Body of pancreas (tissue), 4 donors: ENCODE results near the gene ZNF334. TPM values are rescaled to one million over a fixed set of nuclear protein-coding genes. Genes with fewer than 3 reads are reported as not detected.

Experiments
- ATAC-seq: fragments of 150-250 bp; one replicate; pipeline ENCODE4 v1.9.1; 2016
- DNase-seq, 4 donors: peaks; one replicate each; pipeline ENCODE4 v3.0.0-alpha.2; 2019
- H3K27ac ChIP-seq, 4 donors: fragments of 200-600 bp; sonication (generic); 1 replicate in 3 of 4; 2 replicates in 1 of 4; pipeline versions ENCODE4 v1.5.1 to v1.6.1; 2016 to 2019; ENCODE audit warnings: mild to moderate bottlenecking in 1 of 4, mixed read lengths in 1 of 4, moderate library complexity in 1 of 4
- H3K27me3 ChIP-seq, 2 donors: fragments of 200-600 bp; sonication (generic); one replicate each; pipeline ENCODE4 v1.6.0; 2016; ENCODE audit warnings: mild to moderate bottlenecking in 1 of 2
- H3K36me3 ChIP-seq, 2 donors: fragments of 200-600 bp; sonication (generic); replicated peaks in 1 of 2; 2 replicates each; pipeline ENCODE4 v1.5.1; 2016; ENCODE audit warnings: low read depth in 2 of 2; ENCODE audit not compliant: insufficient read depth in 1 of 2
- H3K4me1 ChIP-seq: fragments of 200-600 bp; sonication (generic); one replicate; pipeline ENCODE4 v1.6.0; 2016
- H3K4me3 ChIP-seq, 2 donors: fragments of 200-600 bp; sonication (generic); 1 replicate in 1 of 2; 2 replicates in 1 of 2; pipeline ENCODE4 v1.5.1; 2016 to 2019
- H3K9me3 ChIP-seq, 3 donors: fragments of 200-600 bp; sonication (generic); 1 replicate in 2 of 3; 2 replicates in 1 of 3; pipeline ENCODE4 v1.5.1; 2016
- CTCF ChIP-seq, 7 experiments: fragments of 450-650 bp in 4 of 7; fragments of 200-600 bp in 3 of 7; sonication (generic) in 3 of 7; IDR thresholded peaks; one replicate each; pipeline ENCODE4 v1.5.1; 2016 to 2019; ENCODE audit warnings: antibody characterized with exemption in 7 of 7
- POLR2A ChIP-seq, 3 donors: fragments of 450-650 bp; IDR thresholded peaks; one replicate each; pipeline ENCODE4 v1.6.1; 2016; ENCODE audit warnings: antibody characterized with exemption in 3 of 3, mild to moderate bottlenecking in 2 of 3
- WGBS, 2 donors: methylation state at CpG; one replicate each; pipeline ENCODE4 v1.1.5; 2017; 5-methylcytosine and 5-hydroxymethylcytosine counted together
- intact Hi-C: fragments of 100-400 bp; cut with DNase I; formaldehyde crosslinking; loops from one replicate; pipeline ENCODE4 v1.15.1; 2023
- total RNA-seq, 2 donors: library from RNA; depleted of rRNA; stranded (reverse); fragments of >200 nt; gene quantifications; one replicate each; pipeline ENCODE4 v1.1.0, GENCODE V29; 2016

The ZNF334 gene
- total RNA-seq, 2 donors from 2014 or later = 11.2 to 13.8 TPM

- intact Hi-C loops = no loop called here
- 75 to 85% methylated on average over 2 to 3 of the region's 3 CpGs for WGBS, 2 donors
- no peaks in the 10 kb centered on the region for H3K9me3 ChIP-seq
- H3K4me3 ChIP-seq = no peak overlapping the region
- no peak overlapping the region for H3K27ac ChIP-seq
- TF ChIP-seq POLR2A (IDR thresholded peaks at IDR 0.05) (no peak), CTCF (IDR thresholded peaks at IDR 0.05) (no peak)
- H3K4me1 ChIP-seq = no peaks in the 10 kb centered on the region
- no peaks in the 10 kb centered on the region for H3K27me3 ChIP-seq
- ATAC-seq (no peak), DNase-seq (no peak)
- no peaks in the 10 kb centered on the region for H3K36me3 ChIP-seq
These were observed 41.5 kb upstream of the ZNF334 start for GRCh38 chr20:46554828-46555227.

GRCh38 chr20:46553926-46554325, 40.6 kb upstream of the ZNF334 start:
- TF ChIP-seq POLR2A (IDR thresholded peaks at IDR 0.05) (no peak), CTCF (IDR thresholded peaks at IDR 0.05) (no peak)
- Histone ChIP-seq H3K27ac (no peak overlapping the region), H3K4me1 (no peaks in the 10 kb centered on the region), H3K36me3 (no peaks in the 10 kb centered on the region), H3K4me3 (no peak overlapping the region), H3K27me3 (no peaks in the 10 kb centered on the region), H3K9me3 (no peaks in the 10 kb centered on the region)
- no peak for ATAC-seq
- 84 to 91% methylated on average over 3 of the region's 3 CpGs for WGBS, 2 donors
- intact Hi-C loops = no loop called here
- no peak for DNase-seq

- Histone ChIP-seq H3K27me3 (no peaks in the 10 kb centered on the region), H3K9me3 (no peaks in the 10 kb centered on the region), H3K4me3 (no peak overlapping the region), H3K36me3 (no peaks in the 10 kb centered on the region), H3K27ac (no peak overlapping the region), H3K4me1 (no peaks in the 10 kb centered on the region)
- DNase-seq (no peak), ATAC-seq (no peak)
- TF ChIP-seq CTCF (IDR thresholded peaks at IDR 0.05) (no peak), POLR2A (IDR thresholded peaks at IDR 0.05) (no peak)
- 69 to 71% methylated on average over 4 of the region's 4 CpGs for WGBS, 2 donors
- intact Hi-C loops = no loop called here
These were observed 39.4 kb upstream of the ZNF334 start for GRCh38 chr20:46552460-46553420.

- H3K36me3 ChIP-seq = no peaks in the 10 kb centered on the region
- intact Hi-C loops = no loop called here
These were observed 38.4 kb upstream of the ZNF334 start for GRCh38 chr20:46551522-46552381.

More at GRCh38 chr20:46551522-46552381, 38.4 kb upstream of the ZNF334 start:
- Histone ChIP-seq H3K27ac (no peak overlapping the region), H3K4me3 (no peak overlapping the region), H3K27me3 (no peaks in the 10 kb centered on the region), H3K9me3 (no peaks in the 10 kb centered on the region), H3K4me1 (no peaks in the 10 kb centered on the region)
- ATAC-seq (no peak), DNase-seq (no peak)
- WGBS, 2 donors = 77 to 81% methylated on average over 12 of the region's 12 CpGs
- no peak for TF ChIP-seq POLR2A (IDR thresholded peaks at IDR 0.05)
- TF ChIP-seq CTCF (IDR thresholded peaks at IDR 0.05) = no peak
